GM21723 (cell line): ENCODE data around the gene PANK3.
"Not testable (repeated sequence)": the region's sequence is repeated elsewhere in the genome, so short reads cannot be mapped to it uniquely, and the experiment has no call there.

Experiments used
- ATAC-seq: cut with Tn5 transposase; IDR thresholded peaks from one replicate; pipeline ENCODE4 v1.9.1; 2021; ENCODE audit warnings: mild to moderate bottlenecking, moderate library complexity; ENCODE audit not compliant: unreplicated experiment

PANK3 gene

GRCh38 chr5:168596122-168596521 is 17.0 kb upstream of the PANK3 start:
- ATAC-seq, result not testable (repeated sequence)

- no peak for ATAC-seq
These were observed 12.8 kb upstream of the PANK3 start for GRCh38 chr5:168592014-168592368.

GRCh38 chr5:168591302-168592013 is 12.3 kb upstream of the PANK3 start:
- ATAC-seq, result no peak

- no peak for ATAC-seq
These were observed 11.5 kb upstream of the PANK3 start for GRCh38 chr5:168590666-168591065.

- no peak for ATAC-seq
These were observed 8.8 kb upstream of the PANK3 start for GRCh38 chr5:168587987-168588386.

- ATAC-seq, result peak; percentile 35
These were observed 6.1 kb upstream of the PANK3 start for GRCh38 chr5:168585119-168585856.

GRCh38 chr5:168583742-168584482 is 4.7 kb upstream of the PANK3 start:
- peak; percentile 21 for ATAC-seq

- ATAC-seq, result not testable (repeated sequence)
These were observed 1.8 kb upstream of the PANK3 start for GRCh38 chr5:168580814-168581469.

- no peak for ATAC-seq
These were observed 1.0 kb upstream of the PANK3 start for GRCh38 chr5:168580227-168580508.

- peak; percentile 94 for ATAC-seq
These were observed 489 bp upstream of the PANK3 start for GRCh38 chr5:168579488-168580226.

- no peak for ATAC-seq
These were observed 1.2 kb downstream of the PANK3 start for GRCh38 chr5:168578006-168578405.

GRCh38 chr5:168575391-168576372 is 3.5 kb downstream of the PANK3 start:
- ATAC-seq, result no peak

GRCh38 chr5:168574156-168574555 is 5.0 kb downstream of the PANK3 start:
- not testable (repeated sequence) for ATAC-seq

GRCh38 chr5:168573663-168574062 is 5.5 kb downstream of the PANK3 start:
- not testable (repeated sequence) for ATAC-seq

- ATAC-seq, result no peak
These were observed 8.5 kb downstream of the PANK3 start for GRCh38 chr5:168570490-168571328.

- no peak for ATAC-seq
These were observed 10.4 kb downstream of the PANK3 start for GRCh38 chr5:168568738-168569137.

- no peak for ATAC-seq
These were observed 15.2 kb downstream of the PANK3 start for GRCh38 chr5:168563959-168564358.

GRCh38 chr5:168562279-168562678 is 16.9 kb downstream of the PANK3 start:
- no peak for ATAC-seq

- ATAC-seq, result no peak
These were observed 21.8 kb downstream of the PANK3 start for GRCh38 chr5:168557389-168557788.
